A673 (cell line): Measurements from ENCODE around the gene UBA52. TPM values are rescaled to one million over a fixed set of nuclear protein-coding genes. Genes with fewer than 3 reads are reported as not detected.

Experiments
- BruUV-seq: library from RNA; stranded (reverse); fragments of 400-500 nt; replicated peaks from 2 replicates; lab custom pipeline; 2021; lab: Mats Ljungman, UMichigan
- CTCF ChIA-PET: fragments of 300-600 bp; sonication (Branson Sonifier 250); formaldehyde crosslinking; loops from one replicate; lab custom pipeline; 2022; ENCODE audit warnings: antibody characterized with exemption; lab: Charles Lee
- POLR2A ChIA-PET: fragments of 300-600 bp; sonication (Branson Sonifier 250); formaldehyde crosslinking; loops from one replicate; lab custom pipeline; 2022; ENCODE audit warnings: antibody characterized with exemption; ENCODE audit not compliant: low non-redundant PET; lab: Charles Lee
- DNase-seq: peaks from one replicate; pipeline ENCODE4 v3.0.0-alpha.2; 2015; ENCODE audit warnings: low spot score
- H3K27ac ChIP-seq: fragments of 200-600 bp; sonication (generic); 2 replicates; pipeline ENCODE4 v1.5.1; 2016; ENCODE audit warnings: mixed run types, low read depth, mild to moderate bottlenecking, mixed read lengths, antibody characterized with exemption, low read length; ENCODE audit not compliant: poor library complexity, severe bottlenecking
- H3K27me3 ChIP-seq: fragments of 200-600 bp; sonication (generic); replicated peaks from 2 replicates; pipeline ENCODE4 v1.6.1; 2017; ENCODE audit warnings: mixed run types, low read depth, mild to moderate bottlenecking, mixed read lengths, antibody characterized with exemption, low read length; ENCODE audit not compliant: insufficient read depth, poor library complexity
- H3K36me3 ChIP-seq: fragments of 200-600 bp; sonication (generic); 2 replicates; pipeline ENCODE4 v1.6.1; 2016; ENCODE audit warnings: mixed run types, mild to moderate bottlenecking, mixed read lengths, antibody characterized with exemption, low read length; ENCODE audit not compliant: insufficient read depth, poor library complexity, severe bottlenecking
- H3K4me1 ChIP-seq: fragments of 200-600 bp; sonication (generic); 2 replicates; pipeline ENCODE4 v1.6.1; 2017; ENCODE audit warnings: mixed run types, mild to moderate bottlenecking, mixed read lengths, antibody characterized with exemption, low read length; ENCODE audit not compliant: insufficient read depth, poor library complexity, severe bottlenecking
- H3K4me3 ChIP-seq: fragments of 200-600 bp; sonication (generic); 2 replicates; pipeline ENCODE4 v1.5.1; 2016; ENCODE audit warnings: low read depth, mixed run types, mild to moderate bottlenecking, mixed read lengths, low read length; ENCODE audit not compliant: poor library complexity, severe bottlenecking
- H3K9me3 ChIP-seq: fragments of 200-600 bp; sonication (generic); 2 replicates; pipeline ENCODE4 v1.6.1; 2016; ENCODE audit warnings: mixed run types, low read depth, mild to moderate bottlenecking, mixed read lengths, antibody characterized with exemption, low read length; ENCODE audit not compliant: poor library complexity, severe bottlenecking
- CTCF ChIP-seq: fragments of 300-800, 200-600 bp; sonication (generic); conservative IDR thresholded peaks from 2 replicates; pipeline ENCODE4 v1.5.1; 2017; ENCODE audit warnings: low read depth, mild to moderate bottlenecking, antibody characterized with exemption, low read length, moderate library complexity, mixed read lengths
- EZH2 ChIP-seq: fragments of 200-600 bp; sonication (generic); IDR thresholded peaks from 2 replicates; pipeline ENCODE4 v1.6.1; 2017; ENCODE audit warnings: borderline replicate concordance, low read depth, mild to moderate bottlenecking, mixed read lengths, antibody characterized with exemption, low read length; ENCODE audit not compliant: poor library complexity, severe bottlenecking
- intact Hi-C: fragments of 100-400 bp; cut with micrococcal nuclease; formaldehyde crosslinking; loops from one replicate; pipeline ENCODE4 v1.10.0; 2022; ENCODE audit not compliant: unreplicated experiment
- total RNA-seq: library from RNA; stranded (reverse); gene quantifications from 2 replicates; pipeline ENCODE4 v1.2.3, GENCODE V29; 2021

UBA52 gene
- total RNA-seq, 1 experiment from 2014 or later: 1,348 TPM

GRCh38 chr19:18626906-18627305 is 55.2 kb downstream of the UBA52 start:
- Histone ChIP-seq H3K27ac (no peak overlapping the region), H3K36me3 (no peaks in the 10 kb centered on the region), H3K4me1 (no peaks in the 10 kb centered on the region), H3K9me3 (no peaks in the 10 kb centered on the region), H3K27me3 (no peaks in the 10 kb centered on the region), H3K4me3 (no peak overlapping the region)
- intact Hi-C loops: no loop called here
- no TSS peak for BruUV-seq
- ChIA-PET POLR2A (no interaction called here), CTCF (no interaction called here)
- TF ChIP-seq CTCF (no peak), EZH2 (no peak)
- no peak for DNase-seq

Other genes with a start within 250 kb of the UBA52 start
- gene LSM4, start 248.8 kb upstream of the UBA52 start, total RNA-seq: 252 and 262 TPM in 2 replicates
- 15.8 and 23.0 TPM in 2 replicates for gene PGPEP1, start 231.3 kb upstream of the UBA52 start, total RNA-seq
- 4.0 and 4.7 TPM in 2 replicates for gene GDF15, start 185.7 kb upstream of the UBA52 start, total RNA-seq
- gene LRRC25, start 174.2 kb upstream of the UBA52 start, total RNA-seq: not detected in 2 replicates
- 242 and 248 TPM in 2 replicates for gene SSBP4, start 152.5 kb upstream of the UBA52 start, total RNA-seq
- 153 and 223 TPM in 2 replicates for gene ISYNA1, start 133.7 kb upstream of the UBA52 start, total RNA-seq
- 15.8 and 16.4 TPM in 2 replicates for gene ELL, start 49.8 kb upstream of the UBA52 start, total RNA-seq
- gene FKBP8, start 28.3 kb upstream of the UBA52 start, total RNA-seq: 210 and 245 TPM in 2 replicates
- gene KXD1, start 14.0 kb upstream of the UBA52 start, total RNA-seq: 111 and 114 TPM in 2 replicates
- gene REX1BD, start 16.9 kb downstream of the UBA52 start, total RNA-seq: 61.4 and 74.9 TPM in 2 replicates
- 192 and 305 TPM in 2 replicates for gene CRLF1, start 34.9 kb downstream of the UBA52 start, total RNA-seq
- gene TMEM59L, start 41.0 kb downstream of the UBA52 start, total RNA-seq: 9.3 and 18.0 TPM in 2 replicates
- 16.3 and 16.8 TPM in 2 replicates for gene KLHL26, start 65.2 kb downstream of the UBA52 start, total RNA-seq
- gene CRTC1, start 111.8 kb downstream of the UBA52 start, total RNA-seq: 18.1 and 20.3 TPM in 2 replicates
- not detected in 2 replicates for gene COMP, start 219.4 kb downstream of the UBA52 start, total RNA-seq